NCI-H2171 treated with DMSO at 0.1 percent for 48 hours (cell line): Measurements from ENCODE around the gene FGFRL1.
"Not testable (repeated sequence)": the region's sequence is repeated elsewhere in the genome, so short reads cannot be mapped to it uniquely, and the experiment has no call there.

Experiments
- DNase-seq: peaks from one replicate; lab custom pipeline; 2025; lab: John Stamatoyannopoulos, UW

Gene FGFRL1

DNA sequence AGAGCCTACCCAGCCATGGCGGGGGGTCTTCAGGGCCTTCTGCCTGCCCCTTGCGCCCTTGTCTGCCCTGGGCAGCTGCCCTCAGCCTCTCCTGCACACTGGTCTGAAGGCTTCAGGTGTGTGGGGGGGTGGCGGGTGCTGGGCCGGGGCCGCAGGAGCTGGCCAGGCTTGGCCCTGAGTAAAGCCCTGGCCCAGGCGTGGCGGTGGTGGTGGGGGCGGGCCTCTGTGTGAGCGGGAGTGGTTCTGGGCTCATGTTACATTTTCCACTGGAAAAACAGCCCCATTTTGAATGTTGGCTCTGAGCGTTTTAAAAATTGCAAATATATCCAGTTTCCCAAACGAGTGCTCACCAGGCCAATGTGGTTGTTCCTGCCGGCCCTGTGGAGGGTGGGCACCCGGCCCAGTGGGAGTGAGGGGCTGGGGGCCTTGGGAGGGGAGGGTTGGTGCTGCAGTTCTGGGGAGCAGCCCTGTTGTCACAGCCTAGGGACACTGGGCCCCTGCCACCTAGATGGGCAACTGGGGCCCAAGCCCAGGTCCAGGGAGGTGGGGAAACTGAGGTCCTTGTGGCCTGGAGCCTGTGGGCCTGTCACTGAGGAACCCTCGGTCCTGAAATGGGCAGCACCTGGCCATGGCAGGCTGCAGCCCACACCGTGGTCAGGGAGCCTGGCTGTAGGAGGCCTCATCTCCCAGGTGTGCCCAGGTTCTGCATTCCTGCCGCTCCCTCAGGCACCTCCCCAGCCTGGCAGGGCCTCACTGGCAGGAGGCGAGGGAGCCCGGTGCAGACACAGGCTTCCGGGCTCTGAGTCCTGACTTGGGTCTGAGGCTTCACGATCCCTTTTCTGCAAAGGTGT is 28.3 kb downstream of the FGFRL1 start:
- DNase-seq: no peak

DNA sequence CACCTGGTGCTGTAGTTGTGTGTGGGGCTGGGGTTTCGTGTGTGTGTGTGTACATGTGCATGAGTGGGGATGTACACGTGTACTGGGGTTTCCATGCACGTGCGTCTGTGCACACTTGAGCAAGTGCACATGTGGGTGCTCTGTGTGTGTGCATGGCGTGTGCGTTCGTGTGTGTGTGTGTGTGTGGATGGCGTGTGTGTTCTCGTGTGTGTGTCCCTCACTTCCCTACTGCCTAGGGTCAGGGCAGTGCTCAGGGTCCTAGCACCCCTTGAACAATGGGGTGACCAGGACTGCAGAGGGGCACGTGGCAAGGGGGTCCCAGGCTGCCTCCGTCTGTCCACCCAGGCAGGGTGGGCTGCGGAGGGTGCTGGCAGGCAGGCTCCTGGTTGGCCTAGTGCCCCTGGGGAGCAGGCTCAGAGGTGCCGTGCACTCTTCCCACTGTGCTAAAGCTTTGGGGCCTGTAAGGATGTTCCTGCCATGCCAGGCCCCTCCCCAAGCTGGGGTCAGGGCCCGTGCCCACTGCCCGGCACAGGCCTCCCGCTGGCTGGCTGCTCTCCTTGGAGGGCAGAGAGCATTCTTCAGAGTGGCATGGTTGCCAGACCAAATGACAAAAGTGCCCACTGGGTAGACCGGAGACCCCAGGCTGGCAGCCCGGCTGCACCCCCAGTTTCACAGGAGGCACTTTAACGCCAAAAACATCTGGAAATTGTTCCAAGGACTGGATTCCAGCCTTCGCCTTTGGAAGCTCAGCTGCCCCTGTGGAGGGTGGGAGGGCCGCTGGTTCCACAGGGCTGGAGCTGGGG is 29.1 kb downstream of the FGFRL1 start:
- no peak for DNase-seq

DNA sequence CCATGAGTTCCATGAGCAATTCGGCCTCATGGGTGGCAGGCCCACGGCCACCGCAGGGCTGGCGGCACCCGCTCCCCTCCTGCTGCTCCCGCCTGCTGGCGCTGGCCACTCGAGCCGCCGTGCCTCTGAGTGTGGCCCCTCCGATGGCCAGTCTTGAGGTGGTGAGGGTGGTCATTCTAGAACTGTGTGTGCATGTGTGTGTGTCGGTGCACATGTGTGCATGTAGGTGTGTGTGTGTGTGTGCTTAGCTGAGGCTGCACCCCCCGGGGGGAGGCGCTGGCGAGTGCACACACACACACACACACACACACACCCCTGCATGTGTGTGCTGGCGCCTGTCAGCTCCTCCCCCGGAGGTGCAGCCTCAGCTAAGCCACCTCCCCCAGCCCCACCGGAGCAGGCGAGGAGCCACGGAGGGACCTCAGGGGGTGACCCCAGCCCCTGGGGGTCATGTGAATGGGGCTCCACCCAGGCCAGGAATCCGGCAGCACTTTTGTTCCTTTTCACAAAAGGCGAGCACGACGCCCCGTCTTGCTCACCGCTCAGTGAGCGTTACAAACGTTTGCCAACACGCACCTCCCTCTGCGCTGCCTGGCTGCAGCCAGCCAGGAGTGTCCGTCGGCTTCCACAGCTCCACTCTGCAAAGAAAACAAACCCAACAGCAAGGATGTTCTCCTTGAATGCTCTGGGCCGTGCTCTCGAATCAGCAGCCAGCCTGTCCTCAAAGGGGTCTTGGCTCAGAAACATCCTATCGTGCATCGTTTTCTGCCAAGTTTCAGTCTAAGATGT is 29.9 kb downstream of the FGFRL1 start:
- DNase-seq: no peak

DNA sequence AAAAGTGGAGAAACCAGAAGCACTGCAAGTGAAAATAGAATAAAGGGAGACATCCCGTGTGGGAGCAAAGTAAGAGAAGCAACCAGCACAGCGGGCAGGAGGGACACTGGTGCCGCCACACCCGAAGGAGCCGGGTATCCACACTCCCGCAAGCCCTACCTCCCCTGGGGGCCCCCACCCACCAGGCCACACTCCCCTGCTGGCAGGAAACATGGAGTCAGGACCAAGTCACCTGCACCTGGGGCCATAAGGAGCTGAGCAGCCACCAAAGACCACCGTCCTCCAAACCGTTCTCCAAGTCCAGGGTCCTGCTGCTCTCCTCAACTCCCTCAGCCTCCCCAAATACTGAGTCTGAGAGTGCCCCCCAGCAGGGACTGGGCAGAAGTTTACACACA is 30.5 kb downstream of the FGFRL1 start:
- DNase-seq: no peak

DNA sequence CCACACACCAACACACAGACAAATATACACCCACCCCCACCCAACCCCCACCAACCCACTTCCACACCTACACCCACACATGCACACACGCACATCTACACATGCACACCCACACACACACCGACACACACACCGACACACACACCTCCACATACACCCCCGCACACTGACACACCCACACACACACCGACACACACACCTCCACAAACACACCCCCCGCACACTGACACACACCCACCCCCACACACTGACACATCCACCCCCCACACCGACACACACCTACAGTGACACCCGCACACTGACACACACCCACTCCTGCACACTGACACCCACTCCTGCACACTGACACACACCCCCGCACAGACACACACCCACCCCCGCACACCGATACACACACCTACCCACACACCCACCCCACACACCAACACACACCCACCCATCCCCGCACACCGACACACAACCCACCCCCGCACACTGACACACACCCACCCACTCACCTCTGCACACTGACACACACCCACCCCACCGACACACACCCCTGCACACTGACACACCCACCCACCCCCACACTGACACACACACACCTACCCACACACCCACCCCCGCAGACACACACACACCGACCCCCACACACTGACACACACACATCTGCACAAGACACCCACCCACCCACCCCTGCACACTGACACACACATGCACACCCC is 31.1 kb downstream of the FGFRL1 start:
- no peak for DNase-seq

DNA sequence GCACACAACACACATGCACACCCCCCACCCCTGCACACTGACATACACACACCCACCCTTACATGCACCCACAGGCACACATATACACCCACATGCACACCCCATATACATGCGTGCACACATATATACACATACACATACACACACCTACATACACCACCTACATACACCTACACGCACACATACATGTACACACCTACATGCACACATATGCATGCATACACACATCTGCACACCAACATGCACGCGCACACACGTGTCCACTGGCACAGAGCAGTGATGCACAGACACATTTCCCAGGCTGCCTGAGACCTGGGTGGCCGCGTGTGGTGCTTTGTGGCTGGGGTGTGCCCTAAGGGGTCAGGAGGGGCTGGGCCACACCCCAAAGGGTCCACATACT is 31.7 kb downstream of the FGFRL1 start:
- DNase-seq: no peak

DNA sequence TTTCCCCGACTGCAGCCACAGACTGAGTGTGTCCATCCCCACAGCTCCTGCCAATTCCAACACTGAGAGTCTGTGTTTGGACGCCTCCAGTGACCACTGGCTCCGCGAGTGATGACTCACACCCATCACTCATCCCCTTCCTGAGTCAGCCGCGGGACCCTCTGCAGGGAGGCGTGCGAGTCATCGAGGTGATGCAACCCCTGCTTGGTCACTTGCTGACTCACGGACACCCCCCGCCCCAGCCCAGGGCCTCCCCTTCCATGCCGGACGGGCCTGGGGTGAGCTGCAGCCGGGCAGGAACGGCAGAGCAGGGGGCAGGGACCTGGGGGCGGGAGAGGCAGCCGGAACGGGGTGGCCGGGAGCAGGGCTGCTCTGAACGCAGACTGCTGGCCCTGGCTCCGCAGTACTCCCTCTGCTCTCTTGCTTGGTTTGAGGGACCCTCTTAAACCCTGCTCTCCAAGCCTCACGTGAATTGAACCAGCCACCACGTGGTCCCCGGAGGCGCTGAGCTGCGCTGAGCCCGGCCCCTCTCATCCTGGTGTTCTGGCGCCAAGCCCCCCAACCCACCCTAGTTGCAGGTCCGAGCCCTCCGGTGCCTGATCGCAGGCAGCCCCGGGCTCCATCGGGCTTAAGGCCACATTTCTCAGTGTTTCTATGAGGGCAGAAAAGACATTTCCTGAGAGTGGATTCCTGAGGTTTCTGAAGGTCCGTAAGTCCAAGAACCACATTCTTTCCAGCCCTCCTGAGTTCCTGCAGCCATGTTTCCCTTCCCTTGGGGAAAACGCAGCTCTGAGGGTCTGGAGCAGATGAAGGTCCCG is 32.4 kb downstream of the FGFRL1 start:
- DNase-seq: no peak

DNA sequence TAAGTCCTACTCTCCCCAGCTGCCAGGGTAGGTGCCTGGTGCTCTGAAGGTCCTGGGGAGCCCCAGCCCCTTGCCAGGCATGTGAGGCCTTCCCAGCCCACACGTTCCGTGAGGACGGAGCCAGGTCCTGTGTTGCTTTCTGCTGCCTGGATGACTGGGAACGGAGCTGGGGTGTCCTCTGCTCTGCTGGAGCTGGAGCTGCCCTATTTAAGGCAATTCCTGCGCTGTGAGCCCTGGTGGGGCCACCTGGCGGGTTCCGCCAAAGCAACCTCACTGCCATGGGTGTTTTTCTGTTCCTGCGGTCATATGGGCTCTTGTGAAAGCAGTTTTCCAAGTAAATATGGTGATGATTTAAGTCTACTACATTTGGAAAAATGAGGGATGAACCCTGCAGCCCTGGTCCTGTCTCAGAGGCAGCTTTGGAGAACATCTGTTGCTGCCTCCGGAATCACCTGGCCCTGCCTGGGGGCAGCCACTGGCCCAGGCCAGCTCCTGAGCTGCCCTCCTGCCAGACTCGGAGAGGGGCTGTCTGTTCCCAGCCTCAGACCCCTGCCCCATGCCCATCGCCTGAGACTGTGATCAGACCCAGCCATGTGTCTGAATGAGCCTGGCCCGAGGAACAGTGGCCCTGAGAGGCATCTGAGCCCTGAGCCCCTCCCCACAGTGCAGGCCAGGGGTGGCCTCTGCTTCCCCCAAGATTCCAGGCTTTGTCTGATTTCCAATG is 33.2 kb downstream of the FGFRL1 start:
- no peak for DNase-seq

DNA sequence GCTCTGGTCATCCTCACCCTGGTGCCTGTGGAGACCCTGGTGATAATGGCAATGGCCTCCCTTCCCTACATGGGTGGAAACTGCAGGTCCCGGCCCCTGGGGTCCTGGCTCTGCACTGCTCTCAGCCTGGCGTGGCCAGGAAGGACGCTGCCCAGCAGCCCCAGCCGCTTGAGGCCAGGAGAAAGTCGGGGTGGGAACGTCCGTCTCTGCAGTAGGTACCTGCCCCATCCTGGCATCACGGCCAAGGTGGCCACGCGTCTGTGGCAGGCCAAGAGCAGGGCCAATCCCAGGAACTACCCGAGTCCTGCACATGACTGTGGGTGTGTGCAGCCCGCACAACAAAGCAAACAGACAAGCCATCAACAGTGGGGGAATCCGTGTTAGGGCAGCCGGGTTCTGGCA is 33.8 kb downstream of the FGFRL1 start:
- no peak for DNase-seq

DNA sequence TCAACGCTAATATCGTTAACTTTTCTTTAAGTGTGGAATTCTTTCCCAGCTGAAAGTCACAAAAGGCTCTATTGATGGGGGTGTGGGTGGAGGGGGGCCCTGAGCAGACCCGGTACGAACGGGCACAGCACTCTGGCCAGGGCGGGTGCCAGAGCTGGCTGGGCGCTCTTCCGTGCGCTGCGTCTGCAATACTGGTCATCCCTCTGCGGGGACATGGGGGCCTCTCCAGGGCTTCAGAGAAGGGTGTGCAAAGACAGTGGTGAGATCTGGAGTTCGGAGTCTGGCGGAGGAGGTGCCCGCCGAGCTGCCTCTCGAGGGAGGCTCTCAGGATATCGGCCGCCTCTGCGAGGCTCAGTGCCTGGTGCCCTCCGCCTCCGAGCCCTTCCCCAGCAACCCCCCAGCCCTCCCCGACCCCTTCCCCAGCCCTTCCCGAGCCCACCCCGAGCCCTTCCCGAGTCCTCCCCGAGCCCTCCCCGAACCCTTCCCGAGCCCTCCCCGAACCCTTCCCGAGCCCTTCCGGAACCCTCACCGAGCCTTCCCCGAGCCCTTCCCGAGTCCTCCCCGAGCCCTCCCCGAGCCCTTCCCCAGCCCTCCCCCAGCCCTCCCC is 34.3 kb downstream of the FGFRL1 start:
- no peak for DNase-seq

DNA sequence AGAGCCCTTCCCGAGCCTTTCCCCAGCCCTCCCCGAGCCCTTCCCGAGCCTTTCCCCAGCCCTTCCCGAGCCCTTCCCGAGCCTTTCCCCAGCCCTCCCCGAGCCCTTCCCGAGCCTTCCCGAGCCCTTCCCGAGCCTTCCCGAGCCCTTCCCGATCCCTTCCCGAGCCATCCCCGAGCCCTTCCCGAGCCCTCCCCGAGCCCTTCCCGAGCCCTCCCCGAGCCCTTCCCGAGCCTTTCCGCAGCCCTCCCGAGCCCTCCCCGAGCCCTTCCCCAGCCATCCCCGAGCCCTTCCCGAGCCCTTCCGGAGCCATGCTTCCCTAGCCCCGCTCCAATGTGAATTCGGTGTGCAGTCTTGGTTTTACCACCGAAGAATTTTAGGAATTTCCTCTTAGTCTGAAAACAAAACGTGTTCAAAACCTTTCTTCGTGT is 35.2 kb downstream of the FGFRL1 start:
- not testable (repeated sequence) for DNase-seq

DNA sequence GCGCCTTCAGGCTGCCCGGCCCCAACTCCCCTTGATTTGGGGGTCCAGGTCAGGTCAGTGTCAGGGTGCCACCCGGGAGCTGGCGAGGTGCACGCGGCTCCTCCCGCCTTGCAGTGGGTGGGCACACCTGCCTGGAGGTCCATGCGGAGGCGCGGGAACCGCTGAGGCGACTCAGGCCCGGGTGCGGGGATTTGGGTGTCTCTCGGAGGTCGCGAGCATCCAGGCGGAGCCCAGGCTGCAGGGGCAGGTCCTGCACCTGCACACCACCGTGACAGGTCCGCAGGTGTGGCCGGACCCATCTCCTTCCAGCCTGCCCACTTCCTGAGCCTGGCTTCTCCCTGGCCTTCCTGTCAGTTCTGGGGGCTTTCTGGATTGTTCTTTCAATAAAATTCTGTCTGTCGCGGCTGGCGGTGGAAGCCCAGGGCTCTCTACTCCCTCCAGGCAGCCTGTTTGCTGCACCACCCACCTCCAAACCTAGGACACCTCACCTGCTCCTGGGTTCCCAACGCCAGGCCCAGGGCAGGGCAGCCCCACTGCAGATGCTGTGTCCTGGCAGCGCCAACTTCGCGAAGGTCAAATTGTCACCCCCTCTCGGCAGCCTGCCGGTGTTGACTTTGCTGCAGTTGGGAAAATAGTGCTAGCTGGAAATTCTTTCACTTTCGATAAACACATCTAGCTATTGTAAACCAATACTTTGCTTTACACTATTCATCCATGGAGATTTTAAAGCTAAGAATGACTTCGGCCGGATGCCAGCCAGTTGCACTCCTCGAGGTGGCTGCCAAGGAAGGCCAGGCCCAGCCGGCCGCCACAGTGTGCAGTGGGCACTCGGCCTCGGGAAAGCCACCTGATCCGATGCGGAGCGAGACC is 35.9 kb downstream of the FGFRL1 start:
- DNase-seq: no peak

DNA sequence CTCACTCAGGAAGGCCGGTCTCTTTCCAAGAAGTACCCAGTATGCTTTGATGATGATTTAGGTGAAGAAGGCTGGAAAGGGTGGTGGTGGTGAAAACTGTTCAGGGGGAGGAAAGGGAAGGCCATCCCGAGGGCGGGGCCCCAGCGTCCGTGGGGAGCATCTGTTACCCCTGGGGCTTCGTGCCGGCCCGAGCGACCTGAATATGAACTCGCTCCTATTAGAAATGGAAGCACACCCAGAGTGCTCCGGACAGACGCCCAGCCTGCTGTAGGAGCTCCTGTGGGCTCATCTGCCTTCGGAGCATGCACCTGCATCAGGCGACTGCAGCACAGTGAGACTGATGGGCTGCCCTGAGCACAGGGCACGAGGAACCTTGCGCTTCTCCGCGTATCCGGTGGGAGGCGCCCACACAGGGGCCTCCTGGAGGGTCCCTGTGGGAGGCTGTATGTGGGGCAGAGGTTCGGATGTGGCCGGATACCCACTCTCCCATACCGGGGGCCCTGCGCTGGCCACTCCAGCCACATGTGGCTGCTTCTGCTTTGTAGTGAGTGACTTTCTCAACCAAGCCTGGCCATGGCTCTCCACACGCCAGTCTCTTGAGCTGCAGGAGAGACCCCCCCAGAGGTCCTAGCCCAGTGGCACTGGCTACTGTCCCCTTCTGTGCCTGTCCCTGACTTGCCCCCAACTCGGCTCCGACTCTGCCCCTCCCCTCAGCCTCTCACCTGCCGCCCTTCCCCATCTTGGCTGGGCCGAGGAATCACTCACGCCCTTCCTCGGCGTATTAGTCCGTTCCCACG is 36.7 kb downstream of the FGFRL1 start:
- no peak for DNase-seq

DNA sequence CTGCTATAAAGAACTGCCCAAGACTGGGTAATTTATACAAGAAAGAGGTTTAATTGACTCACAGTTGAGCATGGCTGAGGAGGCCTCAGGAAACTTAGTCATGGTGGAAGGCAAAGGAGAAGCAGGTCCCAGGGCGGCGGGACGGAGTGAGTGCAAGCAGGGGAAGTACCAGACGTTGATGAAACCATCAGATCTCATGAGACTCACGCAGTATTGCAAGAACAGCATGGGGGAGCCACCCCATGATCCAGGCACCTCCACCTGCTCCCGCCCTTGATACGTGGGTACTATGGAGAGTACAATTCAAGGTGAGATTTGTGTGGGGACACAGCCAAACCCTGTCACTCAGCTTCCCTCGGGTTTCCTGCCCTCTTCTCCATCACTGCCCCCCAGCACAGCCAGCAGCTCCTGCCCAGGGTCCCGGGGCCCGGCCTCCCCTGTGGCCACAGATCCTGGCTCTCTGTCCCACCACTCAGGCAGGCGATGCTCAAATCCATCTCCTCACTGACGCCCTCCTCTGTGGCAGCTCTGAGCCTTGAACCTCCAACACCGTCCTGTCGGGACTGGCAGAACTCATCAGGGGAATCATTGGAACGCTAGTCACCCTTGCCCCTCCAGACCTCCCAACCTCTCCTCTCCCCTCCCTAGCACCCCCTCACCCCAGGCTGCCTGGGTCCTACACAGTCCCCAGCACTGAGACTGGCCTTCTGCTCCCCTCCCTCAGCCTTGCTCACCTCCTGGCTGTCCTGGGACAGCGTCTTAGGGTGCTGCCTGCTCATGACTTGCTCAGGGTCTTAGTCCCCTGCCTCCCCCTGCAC is 37.6 kb downstream of the FGFRL1 start:
- no peak for DNase-seq

DNA sequence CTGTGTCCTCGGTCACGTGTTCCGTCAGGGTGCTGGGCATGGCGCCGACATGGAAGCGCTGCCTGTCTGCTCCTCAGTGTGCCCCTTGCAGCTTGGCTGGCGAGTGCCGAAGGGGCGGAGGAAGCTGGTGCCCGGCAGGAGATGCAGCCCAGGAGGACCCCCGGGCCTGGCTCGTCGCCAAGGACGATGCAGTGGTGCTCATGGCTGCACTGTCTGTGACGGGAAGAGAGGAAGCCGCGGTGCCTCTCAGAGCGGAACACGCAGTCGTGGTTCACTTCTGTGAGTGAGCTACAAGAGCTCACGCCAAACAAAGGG is 38.1 kb downstream of the FGFRL1 start:
- no peak for DNase-seq

DNA sequence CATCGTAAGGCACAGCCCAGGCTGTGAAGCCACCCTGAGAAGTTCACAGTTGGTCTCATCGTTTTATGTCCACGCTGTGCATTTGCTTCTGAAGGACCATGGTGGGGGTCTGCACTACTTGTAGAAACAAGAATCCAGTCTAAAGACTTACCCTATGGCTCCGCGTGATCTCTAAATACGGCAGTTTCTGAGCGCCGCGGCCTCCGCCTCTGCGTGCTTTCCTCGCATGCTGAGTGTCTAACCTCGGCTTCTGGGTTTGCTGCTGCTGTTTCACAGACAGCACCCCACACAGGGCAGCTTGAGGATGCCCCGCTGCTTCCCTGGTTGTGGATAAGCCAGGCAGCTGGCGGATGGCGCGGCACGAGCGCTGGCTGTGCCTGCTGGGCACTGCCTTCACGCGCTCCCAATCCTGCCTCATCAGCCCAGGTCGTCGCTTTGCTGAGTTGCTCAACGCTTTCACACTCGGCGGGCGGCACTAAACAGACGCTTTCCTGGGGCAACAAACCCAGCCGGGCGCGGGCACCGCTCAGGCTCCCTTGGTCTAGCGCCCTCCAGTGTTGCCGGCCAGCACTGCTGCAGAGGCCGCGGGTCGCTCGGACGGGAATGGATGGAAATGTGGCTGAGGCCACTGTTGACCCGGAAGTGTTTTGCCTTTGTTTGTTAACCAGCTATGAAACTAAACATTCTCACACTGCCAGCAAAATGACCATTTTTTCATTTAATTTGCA is 39.2 kb downstream of the FGFRL1 start:
- no peak for DNase-seq

DNA sequence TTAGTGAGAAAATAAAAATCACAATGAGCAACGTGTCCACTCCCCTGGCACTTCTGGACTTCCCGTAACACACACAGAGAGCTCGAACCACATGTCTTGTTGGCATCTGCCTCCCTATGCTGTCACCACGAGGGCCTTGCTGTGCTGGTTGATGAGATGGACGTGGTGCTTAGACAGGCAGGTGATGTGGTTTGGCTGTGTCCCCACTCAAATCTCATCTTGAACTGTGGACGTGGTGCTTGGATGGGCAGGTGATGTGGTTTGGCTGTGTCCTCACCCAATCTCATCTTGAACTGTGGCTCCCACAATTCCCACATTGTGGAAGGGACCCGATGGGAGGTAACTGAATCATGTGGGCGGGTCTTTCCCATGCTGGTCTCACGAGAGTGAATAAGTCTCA is 40.0 kb downstream of the FGFRL1 start:
- no peak for DNase-seq
